ENCODE data around the gene DCAF7.

Gene DCAF7

DNA sequence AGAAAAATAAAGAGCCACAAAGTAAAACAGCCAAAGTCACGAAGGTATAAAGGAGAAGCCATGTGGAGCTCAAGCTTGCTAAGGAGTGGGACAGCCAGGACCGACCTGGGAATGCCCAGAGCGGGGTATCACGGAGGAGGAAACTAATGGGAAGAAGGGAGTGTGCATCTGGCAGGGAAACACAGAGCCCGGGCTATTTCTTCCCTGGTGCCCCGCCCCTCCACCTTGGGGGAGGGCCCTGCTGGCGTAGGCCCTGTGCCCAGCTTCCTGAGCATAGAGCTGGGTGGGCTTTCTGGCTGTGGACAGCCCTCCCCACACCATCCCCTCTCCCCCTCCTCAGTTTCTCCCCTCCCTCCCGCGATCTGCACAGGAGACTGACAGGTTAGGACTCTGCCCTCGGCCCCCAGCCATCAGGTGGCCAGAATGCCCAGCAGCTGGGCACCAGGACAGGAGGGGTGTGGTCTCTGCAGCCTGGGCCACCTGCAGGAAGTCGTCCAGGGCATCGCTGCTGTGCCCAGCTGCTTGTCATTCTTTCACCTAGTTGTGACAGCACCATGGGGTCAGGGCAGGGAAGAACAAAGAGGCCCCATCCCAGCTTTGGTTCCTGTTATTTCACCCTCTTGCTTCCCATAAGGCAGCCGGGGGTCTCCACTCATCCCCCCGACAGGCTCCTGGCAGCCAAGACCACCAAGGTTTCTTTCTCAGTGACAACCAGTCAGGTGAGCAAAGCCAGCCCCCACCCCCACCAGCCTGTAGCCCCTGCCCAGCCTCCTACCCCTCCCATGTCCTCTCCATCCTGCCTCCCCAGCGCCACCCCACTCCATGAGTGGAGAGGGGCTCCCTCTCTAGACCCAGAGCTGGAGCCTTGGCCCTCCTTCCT, 7.1 kb upstream of the DCAF7 start:
- Histone ChIP-seq H3K4me3 (ENCODE audit: low read depth, low read length) (no peak overlapping the region), H3K9ac (no peak overlapping the region), H3K36me3 (ENCODE audit: control insufficient read depth, insufficient read depth, low read length) (no peaks in the 10 kb centered on the region), H3K4me2 (ENCODE audit: low read length) (no peak overlapping the region), H3K4me1 (peaks cover 6% of the 10 kb centered on the region), H2AFZ (no peak overlapping the region), H3K9me3 (ENCODE audit: control insufficient read depth, low read length) (no peaks in the 10 kb centered on the region), H3K27me3 (ENCODE audit: control insufficient read depth, insufficient read depth, low read length) (no peaks in the 10 kb centered on the region), H3K79me2 (no peaks in the 10 kb centered on the region), H3K27ac (no peak overlapping the region)
- TF ChIP-seq, protein P1, sequence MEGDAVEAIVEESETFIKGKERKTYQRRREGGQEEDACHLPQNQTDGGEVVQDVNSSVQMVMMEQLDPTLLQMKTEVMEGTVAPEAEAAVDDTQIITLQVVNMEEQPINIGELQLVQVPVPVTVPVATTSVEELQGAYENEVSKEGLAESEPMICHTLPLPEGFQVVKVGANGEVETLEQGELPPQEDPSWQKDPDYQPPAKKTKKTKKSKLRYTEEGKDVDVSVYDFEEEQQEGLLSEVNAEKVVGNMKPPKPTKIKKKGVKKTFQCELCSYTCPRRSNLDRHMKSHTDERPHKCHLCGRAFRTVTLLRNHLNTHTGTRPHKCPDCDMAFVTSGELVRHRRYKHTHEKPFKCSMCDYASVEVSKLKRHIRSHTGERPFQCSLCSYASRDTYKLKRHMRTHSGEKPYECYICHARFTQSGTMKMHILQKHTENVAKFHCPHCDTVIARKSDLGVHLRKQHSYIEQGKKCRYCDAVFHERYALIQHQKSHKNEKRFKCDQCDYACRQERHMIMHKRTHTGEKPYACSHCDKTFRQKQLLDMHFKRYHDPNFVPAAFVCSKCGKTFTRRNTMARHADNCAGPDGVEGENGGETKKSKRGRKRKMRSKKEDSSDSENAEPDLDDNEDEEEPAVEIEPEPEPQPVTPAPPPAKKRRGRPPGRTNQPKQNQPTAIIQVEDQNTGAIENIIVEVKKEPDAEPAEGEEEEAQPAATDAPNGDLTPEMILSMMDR (IDR thresholded peaks at IDR 0.05): no peak

DNA sequence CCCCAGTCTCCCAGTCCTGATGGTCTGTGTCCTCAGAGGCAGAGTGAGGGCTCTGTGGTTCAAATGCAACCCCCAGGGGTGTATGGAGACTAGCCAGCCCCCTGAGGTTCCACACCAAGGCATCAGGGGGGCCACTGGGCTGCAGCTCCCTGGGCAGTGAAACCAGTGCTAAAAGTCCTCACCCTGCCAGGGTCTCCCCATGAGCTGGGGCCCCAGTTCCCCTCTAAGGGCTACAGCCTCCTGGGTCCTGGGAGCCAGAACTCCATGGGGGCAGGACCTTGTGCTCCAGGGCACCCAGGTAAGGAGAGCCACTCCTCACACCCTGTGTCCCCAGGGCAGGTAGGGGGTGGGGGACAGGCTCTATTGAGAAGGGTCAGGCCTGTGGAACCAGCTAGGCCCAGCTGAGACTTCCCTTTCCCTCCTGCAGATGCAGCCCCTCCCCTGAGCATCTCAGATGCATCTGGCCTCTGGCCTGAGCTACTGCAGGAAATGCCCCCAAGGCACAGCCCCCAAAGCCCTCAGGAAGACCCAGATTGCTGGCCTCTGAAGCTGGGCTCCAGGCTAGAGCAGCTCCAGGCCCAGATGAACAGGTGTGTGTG, 6.4 kb upstream of the DCAF7 start:
- H3K27ac ChIP-seq: no peak overlapping the region
- no peaks in the 10 kb centered on the region for H3K79me2 ChIP-seq
- no peak overlapping the region for H3K4me3 ChIP-seq (ENCODE audit: low read depth, low read length)

DNA sequence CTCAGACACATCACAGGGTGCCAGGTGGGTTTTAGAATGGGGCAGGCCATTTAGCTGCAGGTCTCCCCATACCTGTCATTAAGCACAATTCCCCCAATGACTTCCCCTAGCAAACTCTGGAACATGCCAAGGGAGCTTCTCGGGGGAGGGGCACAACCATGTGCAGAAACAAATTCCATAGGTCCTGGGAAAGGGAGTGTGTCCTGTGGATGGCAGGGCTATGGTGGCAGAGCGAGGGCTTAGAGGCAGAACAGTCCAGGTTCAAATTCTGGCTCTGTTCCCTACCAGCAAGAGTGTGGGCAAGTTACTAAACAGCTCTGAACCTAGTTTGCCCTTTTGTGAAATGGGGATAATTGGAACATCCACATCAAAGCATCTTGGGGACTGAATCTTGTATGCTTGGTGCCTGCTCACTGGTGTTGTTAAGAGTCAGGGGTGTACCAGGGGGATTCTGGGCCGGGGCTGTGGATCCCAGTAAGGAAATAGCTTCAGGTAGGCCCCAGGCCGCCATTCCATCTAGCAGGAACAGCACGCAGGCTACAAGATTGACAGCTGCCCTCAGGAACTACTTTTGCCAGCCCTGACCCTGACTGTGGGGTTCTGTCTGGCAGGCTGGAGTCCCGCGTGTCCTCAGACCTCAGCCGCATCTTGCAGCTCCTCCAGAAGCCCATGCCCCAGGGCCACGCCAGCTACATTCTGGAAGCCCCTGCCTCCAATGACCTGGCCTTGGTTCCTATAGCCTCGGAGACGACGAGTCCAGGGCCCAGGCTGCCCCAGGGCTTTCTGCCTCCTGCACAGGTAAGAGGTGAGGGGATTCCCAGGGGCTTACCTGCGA, 5.6 kb upstream of the DCAF7 start:
- Histone ChIP-seq H3K79me2 (no peaks in the 10 kb centered on the region), H3K36me3 (ENCODE audit: control insufficient read depth, insufficient read depth, low read length) (no peaks in the 10 kb centered on the region), H3K9ac (no peak overlapping the region), H3K4me1 (no peaks in the 10 kb centered on the region), H3K27ac (no peak overlapping the region), H3K27me3 (ENCODE audit: control insufficient read depth, insufficient read depth, low read length) (no peaks in the 10 kb centered on the region), H3K4me2 (ENCODE audit: low read length) (no peak overlapping the region), H2AFZ (no peak overlapping the region), H3K4me3 (ENCODE audit: low read depth, low read length) (no peak overlapping the region), H3K9me3 (ENCODE audit: control insufficient read depth, low read length) (no peaks in the 10 kb centered on the region)
- TF ChIP-seq, protein P1 (IDR thresholded peaks at IDR 0.05): no peak

More for the DNA sequence above, 6.4 kb upstream of the DCAF7 start:
- Histone ChIP-seq H3K36me3 (ENCODE audit: control insufficient read depth, insufficient read depth, low read length) (no peaks in the 10 kb centered on the region), H3K9ac (no peak overlapping the region), H3K4me1 (no peaks in the 10 kb centered on the region), H3K27me3 (ENCODE audit: control insufficient read depth, insufficient read depth, low read length) (no peaks in the 10 kb centered on the region), H3K4me2 (ENCODE audit: low read length) (no peak overlapping the region), H3K9me3 (ENCODE audit: control insufficient read depth, low read length) (no peaks in the 10 kb centered on the region), H2AFZ (no peak overlapping the region)
- TF ChIP-seq, protein P1 (IDR thresholded peaks at IDR 0.05): no peak

DNA sequence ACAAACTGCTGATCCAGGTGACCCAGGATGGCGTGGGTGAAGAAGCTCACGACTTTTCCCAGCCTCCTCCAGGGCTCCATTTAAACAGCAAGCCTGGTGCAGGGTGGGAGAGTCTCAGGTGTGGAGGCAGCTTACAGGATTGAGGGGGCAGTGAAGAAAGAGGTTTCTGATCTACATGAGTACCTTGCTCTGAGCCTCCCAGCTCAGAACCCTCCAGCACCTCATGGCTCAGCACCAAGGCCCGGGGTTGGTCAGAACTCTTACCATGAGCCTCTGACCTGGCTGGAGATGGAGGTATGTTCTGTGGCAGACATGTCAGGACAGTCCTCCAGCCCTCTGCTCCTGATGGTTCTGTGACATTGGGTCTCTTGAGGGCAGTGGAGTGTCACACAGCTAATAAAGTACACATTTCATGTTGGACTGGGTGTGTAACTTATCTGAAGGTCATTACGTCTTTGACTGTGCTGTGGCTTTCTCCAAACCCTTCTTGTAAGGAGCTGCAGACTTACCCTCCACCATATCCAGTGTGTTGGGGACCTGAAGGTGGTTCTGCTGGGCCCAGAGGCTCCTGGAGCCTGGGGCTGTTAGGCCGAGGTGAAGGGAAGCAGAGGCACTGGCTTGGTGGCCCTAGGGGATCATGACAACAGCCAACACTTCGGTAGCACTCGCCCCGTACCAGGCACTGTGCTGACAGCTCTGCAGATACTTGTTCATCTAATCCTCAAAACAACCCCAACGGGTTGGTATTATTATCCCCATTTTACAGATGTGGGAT, 3.8 kb upstream of the DCAF7 start:
- Histone ChIP-seq H3K9ac (no peak overlapping the region), H3K27me3 (ENCODE audit: control insufficient read depth, insufficient read depth, low read length) (no peaks in the 10 kb centered on the region), H3K4me1 (no peaks in the 10 kb centered on the region), H2AFZ (no peak overlapping the region), H3K9me3 (ENCODE audit: control insufficient read depth, low read length) (no peaks in the 10 kb centered on the region), H3K36me3 (ENCODE audit: control insufficient read depth, insufficient read depth, low read length) (no peaks in the 10 kb centered on the region), H3K27ac (no peak overlapping the region), H3K4me2 (ENCODE audit: low read length) (no peak overlapping the region), H3K4me3 (ENCODE audit: low read depth, low read length) (no peak overlapping the region), H3K79me2 (peaks cover 5% of the 10 kb centered on the region)
- TF ChIP-seq, protein P1 (IDR thresholded peaks at IDR 0.05): no peak
